Astrocyte (in vitro differentiated cells and primary cell): ENCODE results near the gene FASN. TPM values are rescaled to one million over a fixed set of nuclear protein-coding genes. Genes with fewer than 3 reads are reported as not detected.

Experiments used
- DNase-seq: peaks from one replicate; pipeline ENCODE4 v3.0.0-alpha.2; 2010; ENCODE audit warnings: low read depth
- FAIRE-seq: peaks from 2 replicates; lab custom pipeline; 2011; peaks lifted over from hg19 to GRCh38; lab: Jason Lieb, UNC
- H2AFZ ChIP-seq: 2 replicates; pipeline ENCODE4 v1.6.0; 2012; ENCODE audit warnings: low read depth, low read length, inconsistent platforms
- H3K27ac ChIP-seq: 2 replicates; pipeline ENCODE4 v1.5.1; 2011; ENCODE audit warnings: low read depth, low read length, inconsistent platforms
- H3K27me3 ChIP-seq: 2 replicates; pipeline ENCODE4 v1.6.0; 2011; ENCODE audit warnings: low read length, inconsistent platforms; ENCODE audit not compliant: insufficient read depth
- H3K36me3 ChIP-seq: 2 replicates; pipeline ENCODE4 v1.5.1; 2011; ENCODE audit warnings: low read length, inconsistent platforms; ENCODE audit not compliant: insufficient read depth
- H3K4me1 ChIP-seq: 2 replicates; pipeline ENCODE4 v1.5.1; 2011; ENCODE audit warnings: low read length, inconsistent platforms; ENCODE audit not compliant: insufficient read depth
- H3K4me2 ChIP-seq: 2 replicates; pipeline ENCODE4 v1.6.0; 2012; ENCODE audit warnings: low read length, inconsistent platforms
- H3K4me3 ChIP-seq: 2 replicates; pipeline ENCODE4 v1.5.1; 2011; ENCODE audit warnings: low read depth, mild to moderate bottlenecking, low read length, inconsistent platforms; ENCODE audit not compliant: insufficient read depth
- H3K79me2 ChIP-seq: 2 replicates; pipeline ENCODE4 v1.6.0; 2012; ENCODE audit warnings: mild to moderate bottlenecking, low read length, inconsistent platforms; ENCODE audit not compliant: insufficient read depth
- H3K9ac ChIP-seq: 2 replicates; pipeline ENCODE4 v1.6.0; 2012; ENCODE audit warnings: mild to moderate bottlenecking, low read length, inconsistent platforms
- H3K9me3 ChIP-seq: 2 replicates; pipeline ENCODE4 v1.5.1; 2012; ENCODE audit warnings: low read depth, mild to moderate bottlenecking, low read length, inconsistent platforms; ENCODE audit not compliant: insufficient read depth
- H4K20me1 ChIP-seq: 2 replicates; pipeline ENCODE4 v1.6.0; 2012; ENCODE audit warnings: low read length, inconsistent platforms; ENCODE audit not compliant: insufficient read depth
- H3K27ac Mint-ChIP-seq: one replicate; pipeline ENCODE4 v1.8.0; 2021; ENCODE audit warnings: mild to moderate bottlenecking, mixed read lengths; ENCODE audit not compliant: unreplicated experiment
- H3K27me3 Mint-ChIP-seq: one replicate; pipeline ENCODE4 v1.8.0; 2021; ENCODE audit warnings: low read depth, mixed read lengths; ENCODE audit not compliant: unreplicated experiment
- H3K36me3 Mint-ChIP-seq: one replicate; pipeline ENCODE4 v1.8.0; 2021; ENCODE audit warnings: low read depth, mixed read lengths; ENCODE audit not compliant: unreplicated experiment
- H3K4me1 Mint-ChIP-seq: one replicate; pipeline ENCODE4 v1.8.0; 2021; ENCODE audit warnings: low read depth, mixed read lengths; ENCODE audit not compliant: unreplicated experiment
- H3K4me3 Mint-ChIP-seq: one replicate; pipeline ENCODE4 v1.8.0; 2021; ENCODE audit warnings: mild to moderate bottlenecking, moderate library complexity, mixed read lengths; ENCODE audit not compliant: unreplicated experiment
- H3K9me3 Mint-ChIP-seq: one replicate; pipeline ENCODE4 v1.8.0; 2021; ENCODE audit warnings: mild to moderate bottlenecking, mixed read lengths; ENCODE audit not compliant: unreplicated experiment
- EZH2 ChIP-seq: IDR thresholded peaks from 2 replicates; pipeline ENCODE4 v1.6.1; 2012; ENCODE audit warnings: mild to moderate bottlenecking, low read length, inconsistent platforms; ENCODE audit not compliant: insufficient read depth
- total RNA-seq: library from RNA; stranded (reverse); gene quantifications from 2 replicates; pipeline ENCODE4 v1.2.1, GENCODE V29; 2021
- TF ChIP-seq, protein P1 (sequence below): IDR thresholded peaks from 2 replicates; pipeline ENCODE4 v1.5.1; 2011; ENCODE audit warnings: low read depth, mild to moderate bottlenecking, inconsistent platforms, low read length, moderate library complexity; ENCODE audit not compliant: insufficient read depth

FASN gene
- total RNA-seq, 1 donor from 2014 or later: 203 TPM

DNA sequence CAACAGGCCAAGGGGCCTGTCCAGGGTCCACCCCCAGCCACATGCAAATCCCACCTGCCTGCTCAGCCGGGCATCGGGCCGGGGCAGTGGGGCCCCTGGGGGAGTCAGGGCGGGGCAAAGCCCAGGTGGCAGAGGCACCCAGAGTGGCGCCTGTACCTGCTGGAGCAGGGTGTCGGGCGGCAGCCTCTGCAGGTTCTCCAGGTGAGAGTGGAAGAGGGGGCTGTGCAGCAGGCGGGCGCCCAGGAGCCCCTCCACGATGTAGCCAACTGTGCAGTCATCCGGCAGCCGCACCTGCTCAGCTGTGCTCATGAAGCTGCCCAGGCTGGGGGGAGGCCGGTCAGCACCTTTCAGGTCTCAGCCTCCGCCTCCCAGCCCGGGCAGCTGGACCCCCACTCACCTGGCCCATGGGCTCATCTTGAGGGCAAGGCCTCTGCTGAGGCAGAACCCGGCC lies 48.5 kb downstream of the FASN start:
- no peaks in the 10 kb centered on the region for H3K27me3 Mint-ChIP-seq
- Histone ChIP-seq H3K4me3 (no peak overlapping the region), H3K9ac (no peak overlapping the region), H3K4me1 (peaks cover 17% of the 10 kb centered on the region), H3K27me3 (no peaks in the 10 kb centered on the region), H4K20me1 (peaks cover 10% of the 10 kb centered on the region), H2AFZ (no peak overlapping the region), H3K9me3 (no peaks in the 10 kb centered on the region), H3K36me3 (no peaks in the 10 kb centered on the region), H3K27ac (no peak overlapping the region), H3K4me2 (no peak overlapping the region), H3K79me2 (peaks cover 38% of the 10 kb centered on the region)
- DNase-seq: no peak
- peaks cover 10% of the 10 kb centered on the region for H3K36me3 Mint-ChIP-seq
- H3K4me1 Mint-ChIP-seq: peaks cover 5% of the 10 kb centered on the region
- H3K4me3 Mint-ChIP-seq: no peak overlapping the region
- no peak overlapping the region for H3K27ac Mint-ChIP-seq
- no peak for FAIRE-seq
- H3K9me3 Mint-ChIP-seq: no peaks in the 10 kb centered on the region
- TF ChIP-seq EZH2: no peak

DNA sequence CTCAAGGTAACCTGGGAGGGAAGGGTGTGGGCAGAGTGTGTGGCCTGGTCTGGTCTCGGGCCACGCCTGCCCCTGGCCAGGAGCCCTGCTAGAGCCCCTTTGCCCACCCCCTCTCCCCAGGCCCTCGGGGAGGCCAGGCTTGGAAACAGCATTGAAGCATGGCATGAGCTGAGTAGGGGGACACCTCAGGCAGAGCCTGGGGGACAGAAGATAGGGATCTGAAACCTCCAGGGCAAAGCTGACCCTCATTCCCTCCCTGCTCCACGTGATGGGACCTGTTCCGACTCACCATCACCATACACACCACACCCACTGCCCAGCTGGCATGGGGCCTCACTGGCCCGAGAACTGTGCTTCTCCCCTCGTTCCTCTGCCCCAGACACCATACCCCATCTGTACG lies 48.9 kb downstream of the FASN start:
- Histone ChIP-seq H3K9me3 (no peaks in the 10 kb centered on the region), H3K27ac (no peak overlapping the region), H4K20me1 (peaks cover 10% of the 10 kb centered on the region), H3K4me2 (no peak overlapping the region), H3K79me2 (peaks cover 33% of the 10 kb centered on the region), H3K4me3 (no peak overlapping the region), H3K9ac (no peak overlapping the region), H3K4me1 (peaks cover 17% of the 10 kb centered on the region), H3K36me3 (no peaks in the 10 kb centered on the region), H3K27me3 (no peaks in the 10 kb centered on the region), H2AFZ (no peak overlapping the region)
- no peaks in the 10 kb centered on the region for H3K9me3 Mint-ChIP-seq
- no peaks in the 10 kb centered on the region for H3K27me3 Mint-ChIP-seq
- TF ChIP-seq EZH2: no peak
- TF ChIP-seq, protein P1, sequence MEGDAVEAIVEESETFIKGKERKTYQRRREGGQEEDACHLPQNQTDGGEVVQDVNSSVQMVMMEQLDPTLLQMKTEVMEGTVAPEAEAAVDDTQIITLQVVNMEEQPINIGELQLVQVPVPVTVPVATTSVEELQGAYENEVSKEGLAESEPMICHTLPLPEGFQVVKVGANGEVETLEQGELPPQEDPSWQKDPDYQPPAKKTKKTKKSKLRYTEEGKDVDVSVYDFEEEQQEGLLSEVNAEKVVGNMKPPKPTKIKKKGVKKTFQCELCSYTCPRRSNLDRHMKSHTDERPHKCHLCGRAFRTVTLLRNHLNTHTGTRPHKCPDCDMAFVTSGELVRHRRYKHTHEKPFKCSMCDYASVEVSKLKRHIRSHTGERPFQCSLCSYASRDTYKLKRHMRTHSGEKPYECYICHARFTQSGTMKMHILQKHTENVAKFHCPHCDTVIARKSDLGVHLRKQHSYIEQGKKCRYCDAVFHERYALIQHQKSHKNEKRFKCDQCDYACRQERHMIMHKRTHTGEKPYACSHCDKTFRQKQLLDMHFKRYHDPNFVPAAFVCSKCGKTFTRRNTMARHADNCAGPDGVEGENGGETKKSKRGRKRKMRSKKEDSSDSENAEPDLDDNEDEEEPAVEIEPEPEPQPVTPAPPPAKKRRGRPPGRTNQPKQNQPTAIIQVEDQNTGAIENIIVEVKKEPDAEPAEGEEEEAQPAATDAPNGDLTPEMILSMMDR: no peak
- peaks cover 5% of the 10 kb centered on the region for H3K4me1 Mint-ChIP-seq
- H3K36me3 Mint-ChIP-seq: peaks cover 10% of the 10 kb centered on the region
- H3K27ac Mint-ChIP-seq: no peak overlapping the region
- no peak for FAIRE-seq
- no peak overlapping the region for H3K4me3 Mint-ChIP-seq
- DNase-seq: no peak

DNA sequence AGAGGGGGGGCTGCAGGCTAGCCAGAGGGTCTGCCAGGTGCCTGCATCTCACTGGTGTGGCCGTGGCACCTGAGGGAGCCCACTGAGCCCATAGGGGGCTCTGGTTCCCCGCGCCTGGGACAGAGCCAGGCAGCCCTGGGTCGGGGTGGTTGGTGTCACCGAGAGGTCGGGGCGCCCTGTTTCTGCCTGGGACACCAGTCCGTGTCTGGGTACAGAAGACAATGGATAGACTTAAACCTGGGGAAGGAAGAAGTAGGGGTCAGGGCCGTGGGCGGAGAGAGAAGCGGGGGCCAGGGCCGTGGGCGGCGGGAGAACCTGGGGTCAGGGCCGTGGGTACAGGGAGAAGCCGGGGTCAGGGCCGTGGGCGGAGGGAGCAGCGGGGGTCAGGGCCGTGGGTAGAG lies 49.5 kb downstream of the FASN start:
- Histone ChIP-seq H3K9me3 (no peaks in the 10 kb centered on the region), H4K20me1 (peaks cover 10% of the 10 kb centered on the region), H3K9ac (no peak overlapping the region), H3K27me3 (no peaks in the 10 kb centered on the region), H2AFZ (no peak overlapping the region), H3K36me3 (no peaks in the 10 kb centered on the region), H3K4me2 (no peak overlapping the region), H3K4me3 (no peak overlapping the region), H3K79me2 (peaks cover 28% of the 10 kb centered on the region), H3K4me1 (peaks cover 17% of the 10 kb centered on the region), H3K27ac (no peak overlapping the region)
- Mint-ChIP-seq H3K27me3 (no peaks in the 10 kb centered on the region), H3K9me3 (no peaks in the 10 kb centered on the region), H3K4me1 (peaks cover 5% of the 10 kb centered on the region), H3K4me3 (no peak overlapping the region), H3K27ac (no peak overlapping the region), H3K36me3 (peaks cover 10% of the 10 kb centered on the region)
- no peak for FAIRE-seq
- DNase-seq: no peak
- TF ChIP-seq, protein P1: no peak
